Heart left ventricle (tissue), 11 donors: Measurements from ENCODE around the gene KLHL20. TPM values are rescaled to one million over a fixed set of nuclear protein-coding genes. Genes with fewer than 3 reads are reported as not detected.

ENCODE experiments used
- polyA plus RNA-seq, 2 donors: library from polyadenylated mRNA; stranded (reverse); fragments of 200-250 nt; gene quantifications; one replicate each; pipeline ENCODE4 v1.2.3, GENCODE V29; 2013
- total RNA-seq, 9 donors: library from RNA; depleted of rRNA in 2 of 9; stranded (reverse); fragments of >200 nt in 2 of 9; fragmentation: NEBNext Ultra II Directional in 3 of 9; extraction: Animal tissue kit (Norgen Biotek cat#: 25700) in 3 of 9; gene quantifications; one replicate each; pipeline versions ENCODE4 v1.1.0 to v1.2.4, GENCODE V29; 2016 to 2023
- donor health status: ischemic (EF 13 %, LVEDD 7.1; RV severe dilation, severe dysfunction).
- donor health status: healthy with polysubstance abuse.
- donor health status: DM: no; HTN: yes; CAD: no.
- donor health status: DM: no; HTN: no; CAD: no.
- donor health status: ischemic (EF 25% LVEDD 5.7; RV mildly dilated, moderate dysfunction).
- donor health status: healthy.
- donor health status: DM: yes; HTN: yes; CAD: no.
- donor health status: PGD.
- donor health status: nonischemic (EF 23%, LVEDD 6.1; RV moderate dilation, normal function).

Gene KLHL20
- total and polyA plus RNA-seq, 11 donors: 4.2 to 20.1 (median 16.7) TPM

Other genes with a start within 250 kb of the KLHL20 start
- 100 to 1,000 TPM; 237 to 522 (median 405) TPM for gene PRDX6, start 237.6 kb upstream of the KLHL20 start, total RNA-seq
- 100 to 1,000 TPM; 452 to 635 TPM for gene PRDX6, start 237.6 kb upstream of the KLHL20 start, polyA plus RNA-seq
- gene SLC9C2, start 111.9 kb upstream of the KLHL20 start, total RNA-seq: 1 to 10 TPM in 1 of 9 donors, under 1 TPM in 2, not detected in 6; 0.09 to 1.8 (median 0.17) TPM
- gene SLC9C2, start 111.9 kb upstream of the KLHL20 start, polyA plus RNA-seq: not detected
- gene TEX50, start 79.6 kb upstream of the KLHL20 start, total RNA-seq: not detected
- not detected for gene TEX50, start 79.6 kb upstream of the KLHL20 start, polyA plus RNA-seq
- gene ANKRD45, start 45.1 kb upstream of the KLHL20 start, total RNA-seq: under 1 TPM in 5 of 9 donors, not detected in 4; 0.18 to 0.27 (median 0.25) TPM
- not detected for gene ANKRD45, start 45.1 kb upstream of the KLHL20 start, polyA plus RNA-seq
- 10 to 100 TPM; 10.9 to 25.1 (median 15.9) TPM for gene DARS2, start 109.7 kb downstream of the KLHL20 start, total RNA-seq
- 10 to 100 TPM in 1 of 2 donors, 1 to 10 TPM in 1; 5.5 to 12.0 TPM for gene DARS2, start 109.7 kb downstream of the KLHL20 start, polyA plus RNA-seq
- 1 to 10 TPM; 1.7 to 5.8 (median 3.5) TPM for gene CENPL, start 109.9 kb downstream of the KLHL20 start, total RNA-seq
- gene CENPL, start 109.9 kb downstream of the KLHL20 start, polyA plus RNA-seq: 1 to 10 TPM; 2.1 to 4.6 TPM
- gene GAS5, start 153.0 kb downstream of the KLHL20 start, total RNA-seq: 100 to 1,000 TPM in 1 of 9 donors, 10 to 100 TPM in 8; 30.4 to 103 (median 43.6) TPM
- 100 to 1,000 TPM in 1 of 2 donors, 10 to 100 TPM in 1; 68.3 to 101 TPM for gene GAS5, start 153.0 kb downstream of the KLHL20 start, polyA plus RNA-seq
- 10 to 100 TPM in 4 of 9 donors, 1 to 10 TPM in 5; 6.2 to 14.8 (median 8.3) TPM for gene ZBTB37, start 153.4 kb downstream of the KLHL20 start, total RNA-seq
- gene ZBTB37, start 153.4 kb downstream of the KLHL20 start, polyA plus RNA-seq: 1 to 10 TPM; 2.1 TPM
- under 1 TPM in 1 of 9 donors, not detected in 8; 0.30 TPM for gene SERPINC1, start 202.3 kb downstream of the KLHL20 start, total RNA-seq
- under 1 TPM; 0.15 to 0.33 TPM for gene SERPINC1, start 202.3 kb downstream of the KLHL20 start, polyA plus RNA-seq